Mucosa of stomach (tissue), 1 donor: ENCODE measurements around the gene PSMG3.

ENCODE experiments used
- H3K27me3 ChIP-seq: one replicate; pipeline ENCODE4 v1.7.0; 2013; ENCODE audit warnings: mild to moderate bottlenecking, low read length; ENCODE audit not compliant: control insufficient read depth, insufficient read depth
- H3K36me3 ChIP-seq: one replicate; pipeline ENCODE4 v1.7.0; 2013; ENCODE audit warnings: low read length; ENCODE audit not compliant: control insufficient read depth, insufficient read depth
- H3K4me1 ChIP-seq: one replicate; pipeline ENCODE4 v1.7.0; 2013; ENCODE audit warnings: mild to moderate bottlenecking, low read length; ENCODE audit not compliant: control insufficient read depth, insufficient read depth
- H3K4me3 ChIP-seq: one replicate; pipeline ENCODE4 v1.7.0; 2013; ENCODE audit warnings: low read length
- H3K9ac ChIP-seq: one replicate; pipeline ENCODE4 v1.7.0; 2013; ENCODE audit warnings: mild to moderate bottlenecking, low read length, moderate library complexity
- H3K9me3 ChIP-seq: one replicate; pipeline ENCODE4 v1.7.0; 2013; ENCODE audit warnings: mild to moderate bottlenecking, low read length, moderate library complexity; ENCODE audit not compliant: control insufficient read depth
- donor health status: Pancreatic carcinoma.

Gene PSMG3

DNA sequence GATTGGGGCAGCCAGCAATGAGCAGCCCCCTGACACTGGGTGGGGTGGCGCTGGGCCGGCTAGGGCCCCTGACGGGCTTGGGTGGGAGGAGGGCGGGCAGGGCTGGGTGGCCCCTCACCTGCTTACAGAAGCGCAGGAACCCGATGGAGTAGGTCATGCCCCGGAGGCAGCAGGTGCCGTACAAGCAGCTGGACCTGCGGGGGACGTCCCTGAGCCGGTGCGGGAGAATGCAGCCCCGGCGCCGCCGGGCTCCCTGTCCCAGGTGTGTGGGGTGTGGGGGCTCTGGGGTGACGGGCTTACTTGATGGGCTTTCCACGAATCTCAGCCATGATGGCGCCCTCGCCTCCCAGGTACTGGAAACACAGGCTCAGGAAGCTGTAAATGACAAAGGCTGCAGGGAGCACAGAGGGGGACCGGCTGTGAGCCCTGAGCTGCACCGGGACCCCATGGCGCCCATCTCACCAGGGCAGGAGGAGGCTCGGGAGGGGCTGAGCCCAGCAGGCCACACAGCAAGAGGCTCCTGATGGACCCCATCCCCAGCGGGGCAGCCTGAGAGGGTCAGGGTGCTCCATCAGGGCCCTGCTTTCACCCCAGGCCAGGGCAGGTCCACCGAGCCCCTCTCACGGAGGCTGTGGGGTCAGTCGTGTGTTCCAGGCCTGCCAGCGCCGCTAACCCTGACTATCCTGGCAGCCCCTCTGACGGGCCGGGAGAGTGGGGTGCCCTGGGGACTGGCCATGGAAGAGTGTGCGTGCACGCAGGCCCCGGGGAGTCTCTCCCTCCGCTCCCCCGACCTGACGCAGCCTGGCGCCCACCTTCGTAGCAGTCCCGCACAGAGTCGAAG, 19.6 kb downstream of the PSMG3 start:
- H3K36me3 ChIP-seq: no peaks in the 10 kb centered on the region
- H3K4me1 ChIP-seq: peaks cover 9% of the 10 kb centered on the region
- no peak overlapping the region for H3K9ac ChIP-seq
- H3K9me3 ChIP-seq: no peaks in the 10 kb centered on the region
- H3K4me3 ChIP-seq: no peak overlapping the region
- H3K27me3 ChIP-seq: no peaks in the 10 kb centered on the region

DNA sequence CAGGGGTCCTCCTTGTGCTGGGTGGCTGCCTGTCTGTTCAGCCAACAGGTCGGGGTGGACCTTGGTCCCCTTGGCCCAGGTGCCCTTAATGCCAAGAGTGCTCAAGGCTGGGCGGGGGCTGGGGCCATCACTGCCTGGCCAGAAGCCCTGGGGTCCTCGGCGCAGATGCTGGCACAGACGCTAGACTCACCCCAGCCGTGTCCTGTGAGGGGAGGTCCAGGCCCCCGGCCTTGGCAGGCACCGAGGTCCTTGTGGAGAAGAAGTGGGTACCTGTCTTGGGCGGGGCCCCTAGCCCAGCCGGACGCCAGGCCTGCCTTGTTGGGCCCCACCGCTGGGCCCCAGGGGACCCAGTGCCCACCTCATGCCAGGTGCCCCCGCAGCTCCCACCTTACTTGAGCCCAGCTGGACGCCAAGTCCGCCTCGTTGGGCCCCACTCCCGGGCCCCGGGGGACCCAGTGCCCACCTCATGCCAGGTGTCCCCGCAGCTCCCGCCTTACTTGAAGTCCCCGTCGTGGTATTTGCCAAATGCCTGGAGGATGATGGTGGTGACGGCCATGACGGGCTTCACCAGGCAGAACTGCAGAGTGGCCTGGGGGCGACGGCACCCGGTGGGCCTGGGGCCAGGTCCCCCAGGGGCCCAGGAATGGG, 20.4 kb downstream of the PSMG3 start:
- Histone ChIP-seq H3K9ac (no peak overlapping the region), H3K4me3 (no peak overlapping the region), H3K9me3 (no peaks in the 10 kb centered on the region), H3K27me3 (no peaks in the 10 kb centered on the region), H3K36me3 (no peaks in the 10 kb centered on the region), H3K4me1 (peaks cover 3% of the 10 kb centered on the region)

DNA sequence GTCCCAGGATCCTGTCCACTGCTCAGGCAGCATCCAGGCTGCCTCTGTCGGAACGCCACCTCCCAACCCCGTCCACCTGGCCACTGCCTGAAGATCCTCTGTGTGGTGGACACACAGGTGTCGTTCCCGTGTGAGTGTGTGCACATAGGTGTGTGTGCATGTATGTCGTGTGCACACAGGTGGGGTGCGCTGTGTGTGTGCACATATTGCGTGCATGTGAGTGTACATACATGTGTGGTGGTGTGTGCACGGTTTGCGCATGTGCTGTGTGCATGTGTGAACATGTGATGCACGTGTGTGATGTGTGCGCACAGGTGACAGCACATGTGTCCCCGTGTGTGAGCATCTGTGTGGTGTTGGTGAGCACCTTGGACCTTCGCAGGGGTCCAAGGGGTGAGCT, 20.9 kb downstream of the PSMG3 start:
- H3K27me3 ChIP-seq: no peaks in the 10 kb centered on the region
- H3K4me3 ChIP-seq: no peak overlapping the region
- H3K9ac ChIP-seq: no peak overlapping the region
- no peaks in the 10 kb centered on the region for H3K36me3 ChIP-seq
- H3K4me1 ChIP-seq: no peaks in the 10 kb centered on the region
- H3K9me3 ChIP-seq: no peaks in the 10 kb centered on the region

DNA sequence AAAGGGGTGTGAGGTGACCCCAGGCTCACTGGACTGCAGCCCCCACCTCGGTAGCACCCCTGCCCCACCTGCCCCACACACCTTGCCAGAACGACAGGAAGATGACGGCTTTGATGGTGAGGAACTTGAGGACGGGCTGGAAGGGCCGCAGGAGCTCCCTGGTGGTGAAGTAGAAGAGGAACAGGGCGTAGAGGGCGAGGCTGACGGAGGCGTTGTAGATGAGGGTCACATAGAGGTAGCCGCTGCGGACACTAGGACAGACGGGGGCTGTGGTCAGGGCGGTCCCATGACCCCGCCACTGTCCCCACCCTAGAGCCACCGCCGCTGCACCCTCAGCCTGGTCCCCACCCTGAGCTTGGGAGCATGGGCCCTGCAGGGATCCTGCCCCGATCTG, 21.4 kb downstream of the PSMG3 start:
- H3K36me3 ChIP-seq: no peaks in the 10 kb centered on the region
- H3K27me3 ChIP-seq: no peaks in the 10 kb centered on the region
- H3K4me1 ChIP-seq: no peaks in the 10 kb centered on the region
- H3K4me3 ChIP-seq: no peak overlapping the region
- no peaks in the 10 kb centered on the region for H3K9me3 ChIP-seq
- no peak overlapping the region for H3K9ac ChIP-seq

DNA sequence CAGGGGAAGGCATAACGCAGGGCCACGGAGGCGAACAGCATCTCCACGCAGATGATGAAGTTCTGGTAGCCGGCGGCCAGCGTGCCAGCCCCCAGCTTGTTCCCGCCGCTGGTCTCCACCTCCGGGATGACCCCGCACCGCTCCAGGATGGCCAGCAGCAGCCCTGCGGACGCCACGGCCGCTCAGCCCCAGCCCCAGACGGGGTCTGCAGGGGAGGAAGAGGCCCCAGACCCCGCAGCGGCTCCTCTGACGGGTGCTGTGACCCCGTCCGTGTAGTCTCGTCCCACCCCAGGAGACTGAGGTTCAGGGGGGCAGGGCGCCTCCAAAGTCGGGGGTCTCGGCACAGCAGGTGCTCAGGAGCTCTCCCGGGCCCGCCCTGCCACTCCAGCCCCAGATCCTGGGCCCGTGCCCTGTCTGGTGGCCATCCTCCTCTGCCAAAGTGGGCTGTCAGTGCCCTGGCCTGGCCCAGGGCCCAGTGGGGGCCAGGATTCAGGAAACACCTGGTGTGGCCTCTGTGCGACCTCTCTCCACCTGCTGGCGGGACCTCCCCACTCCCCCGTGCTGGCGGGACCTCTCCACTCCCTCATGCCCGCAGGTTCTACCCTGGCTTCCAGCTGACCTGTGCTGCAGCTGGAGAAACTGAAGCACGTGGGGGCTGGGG, 21.9 kb downstream of the PSMG3 start:
- no peaks in the 10 kb centered on the region for H3K9me3 ChIP-seq
- no peak overlapping the region for H3K4me3 ChIP-seq
- H3K27me3 ChIP-seq: no peaks in the 10 kb centered on the region
- no peaks in the 10 kb centered on the region for H3K4me1 ChIP-seq
- H3K36me3 ChIP-seq: no peaks in the 10 kb centered on the region
- no peak overlapping the region for H3K9ac ChIP-seq

DNA sequence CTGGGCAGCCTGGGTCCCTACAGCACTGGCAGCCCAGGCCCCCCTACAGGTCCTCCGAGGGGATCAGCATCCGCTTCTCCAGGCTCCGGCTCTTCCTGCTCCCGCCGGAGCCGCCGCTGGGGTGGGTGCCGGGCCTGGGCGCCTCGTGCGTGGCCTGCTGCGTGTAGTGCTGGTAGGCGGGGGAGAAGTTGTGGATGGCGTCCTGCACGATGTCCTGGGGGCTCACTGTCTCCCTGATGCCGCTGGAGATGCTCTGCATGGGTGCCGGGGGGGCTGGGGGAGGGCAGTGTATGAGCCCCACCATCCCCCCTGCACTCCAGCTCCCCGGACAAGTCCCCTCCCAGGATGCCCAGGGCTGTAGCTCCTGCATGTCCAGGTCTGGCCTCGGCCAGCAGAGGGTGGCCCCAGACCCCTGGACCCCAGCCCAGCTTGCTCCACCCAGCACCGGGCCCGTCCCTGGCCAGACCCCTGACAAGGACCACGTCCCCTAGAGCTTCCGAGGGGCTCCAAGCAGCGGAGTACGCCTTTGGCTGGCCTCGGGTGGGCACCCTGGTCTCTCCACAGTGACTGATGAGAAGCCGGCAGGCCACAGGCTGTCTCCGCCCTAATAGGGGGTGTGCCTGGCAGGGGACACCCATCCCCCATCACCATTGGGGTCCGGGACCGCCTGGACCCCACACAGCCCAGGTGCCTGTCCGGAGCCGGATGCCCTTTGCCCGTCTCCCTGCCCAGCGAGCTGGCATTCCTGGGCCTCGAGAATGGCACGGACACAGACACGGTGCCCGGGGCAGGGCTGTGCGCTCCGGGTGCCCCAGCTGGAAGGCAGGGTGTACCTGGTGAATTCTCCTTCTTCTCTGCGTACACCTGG, 22.7 kb downstream of the PSMG3 start:
- H3K4me1 ChIP-seq: no peaks in the 10 kb centered on the region
- H3K36me3 ChIP-seq: no peaks in the 10 kb centered on the region
- H3K9ac ChIP-seq: no peak overlapping the region
- no peak overlapping the region for H3K4me3 ChIP-seq
- H3K27me3 ChIP-seq: no peaks in the 10 kb centered on the region
- no peaks in the 10 kb centered on the region for H3K9me3 ChIP-seq

DNA sequence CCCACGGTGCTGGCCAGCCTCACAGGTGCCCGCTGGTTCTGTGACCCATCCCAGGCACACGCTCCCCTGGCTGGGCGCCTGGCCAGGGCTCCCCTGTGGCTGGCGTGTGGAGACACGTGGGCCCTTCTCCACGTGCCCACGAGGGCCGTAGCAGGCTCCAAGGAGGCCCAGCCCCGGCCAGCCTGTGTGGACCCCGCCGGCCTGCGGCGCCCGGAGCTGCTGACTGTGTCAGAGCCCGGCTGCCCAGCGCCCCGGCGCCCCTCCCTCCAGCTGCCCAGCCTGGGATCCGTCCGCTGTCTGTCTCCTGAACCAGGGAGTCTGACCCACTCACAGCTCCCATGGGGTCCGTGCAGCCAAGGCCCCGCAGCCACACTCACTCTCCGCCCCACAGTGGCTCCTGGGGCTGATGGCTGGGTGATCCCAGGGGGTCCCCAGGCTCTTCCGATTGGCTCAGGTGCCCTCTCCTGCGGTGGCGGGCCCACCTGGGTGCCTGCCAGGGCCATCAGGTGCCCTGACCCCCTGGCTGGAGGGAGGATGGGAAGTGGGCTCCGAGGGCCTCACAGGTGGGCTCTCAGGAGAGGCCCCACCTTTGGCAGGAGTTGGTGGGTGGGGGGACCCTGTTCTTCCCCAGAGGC, 23.4 kb downstream of the PSMG3 start:
- Histone ChIP-seq H3K4me1 (no peaks in the 10 kb centered on the region), H3K4me3 (no peak overlapping the region), H3K36me3 (no peaks in the 10 kb centered on the region)

DNA sequence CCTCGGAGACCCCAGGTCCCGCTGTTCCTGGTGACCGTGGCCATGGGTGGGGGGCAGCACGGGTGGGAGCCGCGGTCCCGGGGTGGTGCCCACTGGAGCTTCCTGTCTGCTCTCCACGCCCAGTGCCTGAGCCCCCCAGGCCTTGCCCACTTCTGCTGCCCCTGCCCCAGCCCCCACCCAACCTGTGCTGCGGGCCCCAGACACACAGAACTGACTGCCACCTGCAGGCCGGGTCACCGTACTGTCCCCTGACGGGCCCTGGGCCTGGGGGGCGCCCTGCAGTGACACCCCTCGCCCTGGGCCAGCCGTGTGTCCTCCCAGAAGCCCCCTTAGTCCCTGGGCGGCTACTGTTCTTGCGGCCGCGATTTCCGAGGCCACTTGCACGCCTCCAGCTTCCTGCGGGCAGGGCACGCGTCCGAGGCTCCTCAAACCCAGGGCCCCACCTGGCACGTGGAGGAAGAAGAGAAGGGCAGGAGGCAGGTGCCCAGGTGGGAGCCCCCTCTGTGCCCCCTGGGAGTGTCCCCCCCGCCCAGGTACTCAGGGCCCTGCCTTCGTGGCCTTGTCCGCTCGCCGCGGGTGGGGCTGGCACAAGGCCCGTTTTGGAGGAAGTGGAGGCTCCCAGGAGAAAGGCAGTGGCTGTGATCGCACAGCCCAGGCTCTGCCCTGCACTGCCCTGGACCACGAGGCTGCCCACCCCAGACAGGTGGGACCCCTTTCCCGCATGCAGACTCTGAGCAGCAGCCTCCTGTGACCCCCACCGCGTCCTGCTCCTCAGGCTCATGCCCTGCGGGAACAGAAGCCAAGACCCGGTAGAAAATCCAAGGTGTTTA, 24.2 kb downstream of the PSMG3 start:
- H3K9ac ChIP-seq: no peak overlapping the region
- no peaks in the 10 kb centered on the region for H3K27me3 ChIP-seq
- no peak overlapping the region for H3K4me3 ChIP-seq
- peaks cover 7% of the 10 kb centered on the region for H3K36me3 ChIP-seq
- no peaks in the 10 kb centered on the region for H3K4me1 ChIP-seq
- H3K9me3 ChIP-seq: no peaks in the 10 kb centered on the region

More for the DNA sequence above, 23.4 kb downstream of the PSMG3 start:
- H3K27me3 ChIP-seq: no peaks in the 10 kb centered on the region
- H3K9ac ChIP-seq: no peak overlapping the region
- H3K9me3 ChIP-seq: no peaks in the 10 kb centered on the region

DNA sequence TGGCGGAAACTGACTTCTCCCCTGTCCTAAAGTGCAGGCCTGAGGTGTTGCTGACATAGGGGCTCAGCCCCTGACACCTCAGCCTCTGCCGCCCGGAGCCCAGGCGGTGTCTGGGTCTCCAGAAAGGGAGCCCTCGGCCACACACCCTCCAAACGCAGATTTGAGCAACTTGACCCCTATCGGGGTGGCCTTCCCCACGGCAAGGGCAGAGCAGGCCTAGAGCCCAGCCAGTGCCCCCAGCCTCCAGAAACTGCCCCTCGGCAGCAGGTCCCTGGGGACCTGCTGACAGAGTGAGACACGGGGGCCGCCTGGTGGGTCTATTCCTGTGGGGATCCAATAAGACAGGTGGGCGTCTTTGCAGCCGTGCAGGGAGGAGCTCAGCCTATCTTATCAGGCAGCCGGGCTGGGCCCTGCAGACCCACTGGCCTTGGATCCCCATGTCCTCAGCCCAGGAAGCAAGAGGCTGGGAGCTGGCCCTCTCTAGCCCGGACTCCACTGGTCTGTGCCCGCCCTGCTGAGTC, 24.9 kb downstream of the PSMG3 start:
- Histone ChIP-seq H3K9me3 (no peaks in the 10 kb centered on the region), H3K27me3 (no peaks in the 10 kb centered on the region), H3K9ac (no peak overlapping the region), H3K4me1 (no peaks in the 10 kb centered on the region), H3K4me3 (no peak overlapping the region), H3K36me3 (peaks cover 10% of the 10 kb centered on the region)

DNA sequence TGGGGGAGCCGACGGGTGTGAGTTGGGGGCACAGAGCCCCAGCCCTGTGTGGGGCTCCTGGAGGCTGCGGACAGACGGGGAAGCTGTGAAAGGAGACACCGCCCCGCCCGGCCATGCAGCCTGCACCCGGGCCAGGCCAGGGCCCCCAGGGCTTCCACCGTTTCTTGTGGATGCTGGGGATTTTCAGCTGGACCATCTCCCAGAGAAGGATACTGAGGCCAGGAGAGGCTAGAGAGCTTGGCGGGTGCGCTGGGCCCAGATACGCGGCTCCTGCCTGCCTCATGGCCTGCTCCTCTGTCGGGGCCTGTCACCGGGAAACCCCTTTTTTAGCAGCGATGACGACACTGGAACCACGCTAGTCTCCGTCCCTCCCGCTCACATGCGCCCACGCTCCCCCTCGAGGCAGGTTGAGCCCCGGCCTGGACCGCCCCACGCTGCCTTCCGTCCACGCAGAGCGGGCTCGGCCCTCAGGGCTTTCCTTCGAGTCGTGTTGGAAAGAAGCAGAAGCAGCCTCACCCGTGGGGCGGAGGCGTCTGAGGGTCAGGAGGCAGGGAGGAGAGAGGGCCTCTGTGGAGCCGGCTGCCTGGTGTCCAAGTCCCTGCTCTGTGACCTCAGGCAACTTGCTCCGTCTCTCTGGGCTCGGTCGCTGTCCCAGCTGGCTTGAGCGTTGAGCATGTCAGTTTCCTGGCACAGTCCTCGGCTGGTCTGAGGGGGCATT, 25.5 kb downstream of the PSMG3 start:
- Histone ChIP-seq H3K27me3 (no peaks in the 10 kb centered on the region), H3K9ac (no peak overlapping the region), H3K4me1 (no peaks in the 10 kb centered on the region), H3K9me3 (no peaks in the 10 kb centered on the region), H3K4me3 (no peak overlapping the region), H3K36me3 (peaks cover 11% of the 10 kb centered on the region)
